ENCODE data around the gene PADI4. TPM values are rescaled to one million over a fixed set of nuclear protein-coding genes. Genes with fewer than 3 reads are reported as not detected.

PADI4 gene
- total RNA-seq, 2 donors from 2014 or later: not detected

- intact Hi-C loops (cut with DNase I): no loop called here
- H3K27ac ChIP-seq: no peak overlapping the region
- H3K4me3 ChIP-seq: no peak overlapping the region
- DNase-seq (no peak), ATAC-seq (no peak)
- no peaks in the 10 kb centered on the region for H3K9me3 ChIP-seq
- TF ChIP-seq POLR2A (IDR thresholded peaks at IDR 0.05): no peak
- no peak for TF ChIP-seq CTCF (IDR thresholded peaks at IDR 0.05)
- H3K27me3 ChIP-seq: no peaks in the 10 kb centered on the region
- WGBS, 2 donors: 70 to 71% methylated on average over 6 of the region's 6 CpGs
- no peaks in the 10 kb centered on the region for H3K4me1 ChIP-seq
- no peaks in the 10 kb centered on the region for H3K36me3 ChIP-seq (replicated peaks in 1 of 2; ENCODE audit: insufficient read depth in 1 of 2, low read depth in 2 of 2)
Measured at GRCh38 chr1:17307329-17307728, 668 bp upstream of the PADI4 start.

GRCh38 chr1:17308593-17308992, 596 bp downstream of the PADI4 start:
- TF ChIP-seq CTCF (IDR thresholded peaks at IDR 0.05) (no peak), POLR2A (IDR thresholded peaks at IDR 0.05) (no peak)
- WGBS, 2 donors: 47 to 64% methylated on average over 5 to 6 of the region's 6 CpGs
- Histone ChIP-seq H3K27me3 (no peaks in the 10 kb centered on the region), H3K4me3 (no peak overlapping the region), H3K27ac (no peak overlapping the region), H3K9me3 (no peaks in the 10 kb centered on the region), H3K36me3 (replicated peaks in 1 of 2; ENCODE audit: insufficient read depth in 1 of 2, low read depth in 2 of 2) (no peaks in the 10 kb centered on the region), H3K4me1 (no peaks in the 10 kb centered on the region)
- intact Hi-C loops (cut with DNase I): no loop called here
- ATAC-seq (no peak), DNase-seq (no peak)

- WGBS, 2 donors: 47 to 52% methylated on average over 8 of the region's 8 CpGs
- no peak overlapping the region for H3K27ac ChIP-seq
- DNase-seq (no peak), ATAC-seq (no peak)
- H3K27me3 ChIP-seq: no peaks in the 10 kb centered on the region
- no peaks in the 10 kb centered on the region for H3K9me3 ChIP-seq
- no peaks in the 10 kb centered on the region for H3K36me3 ChIP-seq (replicated peaks in 1 of 2; ENCODE audit: insufficient read depth in 1 of 2, low read depth in 2 of 2)
- no peak overlapping the region for H3K4me3 ChIP-seq
- peaks cover 3% of the 10 kb centered on the region for H3K4me1 ChIP-seq
- intact Hi-C loops (cut with DNase I): no loop called here
- TF ChIP-seq POLR2A (IDR thresholded peaks at IDR 0.05) (no peak), CTCF (IDR thresholded peaks at IDR 0.05) (no peak)
Measured at GRCh38 chr1:17309426-17310067, 1.6 kb downstream of the PADI4 start.

- Histone ChIP-seq H3K4me1 (peaks cover 4% of the 10 kb centered on the region), H3K27ac (no peak overlapping the region), H3K36me3 (replicated peaks in 1 of 2; ENCODE audit: insufficient read depth in 1 of 2, low read depth in 2 of 2) (no peaks in the 10 kb centered on the region), H3K4me3 (no peak overlapping the region), H3K27me3 (no peaks in the 10 kb centered on the region), H3K9me3 (no peaks in the 10 kb centered on the region)
- DNase-seq (no peak), ATAC-seq (no peak)
- 54 to 57% methylated on average over 7 of the region's 7 CpGs for WGBS, 2 donors
- TF ChIP-seq CTCF (IDR thresholded peaks at IDR 0.05): no peak
- no peak for TF ChIP-seq POLR2A (IDR thresholded peaks at IDR 0.05)
- intact Hi-C loops (cut with DNase I): no loop called here
Measured at GRCh38 chr1:17310068-17310640, 2.2 kb downstream of the PADI4 start.
